Fibroblast of lung (primary cell): ENCODE data around the gene SLC22A7.

Experiments
- CTCF ChIP-seq, 2 donors: IDR thresholded peaks in 1 of 2; conservative IDR thresholded peaks in 1 of 2; 1 replicate in 1 of 2; 2 replicates in 1 of 2; pipeline ENCODE4 v1.5.1; 2011 to 2012; ENCODE audit warnings: low read length in 2 of 2, control low read depth in 1 of 2, inconsistent platforms in 1 of 2, low read depth in 1 of 2, mild to moderate bottlenecking in 1 of 2
- EZH2 ChIP-seq: IDR thresholded peaks from 2 replicates; pipeline ENCODE4 v1.5.1; 2012; ENCODE audit warnings: low read length, control low read depth, mild to moderate bottlenecking; ENCODE audit errors: missing control alignments

- TF ChIP-seq CTCF (conservative IDR thresholded peaks at IDR 0.05 in 1 of 2, IDR thresholded peaks at IDR 0.05 in 1 of 2; ENCODE audit: low read depth in 1 of 2, low read length in 2 of 2) (no peak), EZH2 (peak; percentile 84)
These were observed 23.0 kb upstream of the SLC22A7 start for GRCh38 chr6:43274916-43275597.
